ENCODE results near the gene ZNF436. TPM values are rescaled to one million over a fixed set of nuclear protein-coding genes. Genes with fewer than 3 reads are reported as not detected.

Gene ZNF436
- total and polyA plus RNA-seq, 2 experiments from 2014 or later: 0.23 to 1.0 TPM

GRCh38 chr1:23394181-23394580 lies 24.5 kb upstream of the ZNF436 start (continued):
- TF ChIP-seq ETS1 (IDR thresholded peaks at IDR 0.05) (no peak), POLR2AphosphoS5 (IDR thresholded peaks at IDR 0.05; ENCODE audit: low read depth) (no peak), REST (IDR thresholded peaks at IDR 0.05; ENCODE audit: unreplicated experiment) (no peak), ZNF331 (CRISPR knock-in tag; IDR thresholded peaks at IDR 0.05; ENCODE audit: low read depth) (no peak), ZNF114 (CRISPR knock-in tag; IDR thresholded peaks at IDR 0.05) (no peak)

GRCh38 chr1:23393706-23394105 lies 24.1 kb upstream of the ZNF436 start:
- Histone ChIP-seq H3K79me2 (replicated peaks; ENCODE audit: insufficient read depth) (no peaks in the 10 kb centered on the region), H3K27me3 (ENCODE audit: insufficient read depth) (peaks cover 88% of the 10 kb centered on the region), H4K20me1 (replicated peaks; ENCODE audit: insufficient read depth) (no peaks in the 10 kb centered on the region; the same call in 1 of the 2 replicates), H3K4me1 (ENCODE audit: insufficient read depth) (peaks cover 14% of the 10 kb centered on the region), H2AFZ (no peak overlapping the region), H3K36me3 (ENCODE audit: insufficient read depth) (no peaks in the 10 kb centered on the region), H3K27ac (ENCODE audit: low read depth) (no peak overlapping the region), H3K9me2 (ENCODE audit: insufficient read depth) (no peaks in the 10 kb centered on the region), H3K4me2 (no peak overlapping the region), H3K4me3 (no peak overlapping the region), H3F3A (replicated peaks; ENCODE audit: low read depth) (0 out of 2 replicates have a peak, but pooled peaks cover 7% of the 10 kb centered on the region)
- TF ChIP-seq JUNB (IDR thresholded peaks at IDR 0.05; ENCODE audit: unreplicated experiment) (no peak), STAT1 (IDR thresholded peaks at IDR 0.05; ENCODE audit: unreplicated experiment) (no peak), EZH2 (IDR thresholded peaks at IDR 0.05; ENCODE audit: low read depth, unreplicated experiment) (no peak), POLR2AphosphoS5 (IDR thresholded peaks at IDR 0.05; ENCODE audit: low read depth) (no peak)
- Mint-ChIP-seq H3K27me3 (ENCODE audit: insufficient read depth, low read depth, poor library complexity) (peaks cover 53% of the 10 kb centered on the region), H3K36me3 (ENCODE audit: low read depth) (no peaks in the 10 kb centered on the region), H3K4me3 (no peak overlapping the region), H3K4me1 (peaks cover 22% of the 10 kb centered on the region), H3K27ac (no peak overlapping the region), H3K9me3 (peaks cover 5% of the 10 kb centered on the region; the same call in 1 of the 3 replicates)
- no peak for DNase-seq (ENCODE audit: low spot score)
- no peak for ATAC-seq

- Histone ChIP-seq H3F3A (replicated peaks; ENCODE audit: low read depth) (0 out of 2 replicates have a peak, but pooled peaks cover 7% of the 10 kb centered on the region), H3K27me3 (ENCODE audit: insufficient read depth) (peaks cover 88% of the 10 kb centered on the region)
Observed at GRCh38 chr1:23392125-23392855, 22.7 kb upstream of the ZNF436 start.

More at GRCh38 chr1:23392125-23392855, 22.7 kb upstream of the ZNF436 start:
- ATAC-seq: no peak
- Mint-ChIP-seq H3K9me3 (peaks cover 5% of the 10 kb centered on the region; the same call in 1 of the 3 replicates), H3K36me3 (ENCODE audit: low read depth) (no peaks in the 10 kb centered on the region), H3K4me3 (no peak overlapping the region), H3K27ac (no peak overlapping the region), H3K4me1 (peaks cover 22% of the 10 kb centered on the region), H3K27me3 (ENCODE audit: insufficient read depth, low read depth, poor library complexity) (peaks cover 54% of the 10 kb centered on the region)
- Histone ChIP-seq H2AFZ (no peak overlapping the region), H3K9me2 (ENCODE audit: insufficient read depth) (no peaks in the 10 kb centered on the region), H3K36me3 (ENCODE audit: insufficient read depth) (no peaks in the 10 kb centered on the region), H3K79me2 (replicated peaks; ENCODE audit: insufficient read depth) (no peaks in the 10 kb centered on the region), H3K4me2 (no peak overlapping the region), H3K4me3 (no peak overlapping the region), H3K27ac (ENCODE audit: low read depth) (no peak overlapping the region), H3K4me1 (ENCODE audit: insufficient read depth) (peaks cover 14% of the 10 kb centered on the region), H4K20me1 (replicated peaks; ENCODE audit: insufficient read depth) (no peaks in the 10 kb centered on the region; the same call in 1 of the 2 replicates)
- no peak for TF ChIP-seq STAT1 (IDR thresholded peaks at IDR 0.05; ENCODE audit: unreplicated experiment)
- DNase-seq (ENCODE audit: low spot score): no peak

Measured in GM23338 (cell line).